Fibroblast of mammary gland (primary cell): Measurements from ENCODE around the gene GUCY1A1.
A peak's percentile ranks its signal among the peaks of the same experiment; 100 is the strongest.

ENCODE experiments used
- DNase-seq: peaks from one replicate; pipeline ENCODE4 v3.0.0-alpha.2; 2010; ENCODE audit warnings: low read depth
- H3K4me3 ChIP-seq: 2 replicates; pipeline ENCODE4 v1.5.1; 2011; ENCODE audit warnings: low read depth, mild to moderate bottlenecking, low read length, moderate library complexity; ENCODE audit not compliant: control insufficient read depth
- CTCF ChIP-seq: conservative IDR thresholded peaks from 2 replicates; pipeline ENCODE4 v1.5.1; 2011; ENCODE audit warnings: low read depth, low read length, inconsistent platforms; ENCODE audit not compliant: control insufficient read depth, insufficient read depth

Gene GUCY1A1

GRCh38 chr4:155707251-155707650, 40.6 kb downstream of the GUCY1A1 start:
- no peak for TF ChIP-seq CTCF
- H3K4me3 ChIP-seq: no peak overlapping the region
- DNase-seq: no peak

- no peak overlapping the region for H3K4me3 ChIP-seq
- TF ChIP-seq CTCF: no peak
- DNase-seq: no peak
These were observed 42.1 kb downstream of the GUCY1A1 start for GRCh38 chr4:155708782-155709181.

GRCh38 chr4:155709918-155710317, 43.3 kb downstream of the GUCY1A1 start:
- DNase-seq: no peak
- TF ChIP-seq CTCF: no peak

GRCh38 chr4:155711556-155711955, 44.9 kb downstream of the GUCY1A1 start:
- DNase-seq: no peak
- TF ChIP-seq CTCF: no peak

More at GRCh38 chr4:155709918-155710317, 43.3 kb downstream of the GUCY1A1 start:
- no peak overlapping the region for H3K4me3 ChIP-seq

GRCh38 chr4:155712846-155713245, 46.2 kb downstream of the GUCY1A1 start:
- TF ChIP-seq CTCF: no peak
- no peak overlapping the region for H3K4me3 ChIP-seq
- no peak for DNase-seq

More at GRCh38 chr4:155711556-155711955, 44.9 kb downstream of the GUCY1A1 start:
- no peak overlapping the region for H3K4me3 ChIP-seq

GRCh38 chr4:155713911-155714310, 47.3 kb downstream of the GUCY1A1 start:
- no peak for TF ChIP-seq CTCF
- no peak for DNase-seq
- no peak overlapping the region for H3K4me3 ChIP-seq

GRCh38 chr4:155722336-155722735, 55.7 kb downstream of the GUCY1A1 start:
- H3K4me3 ChIP-seq: no peak overlapping the region
- TF ChIP-seq CTCF: no peak
- peak; percentile 47 for DNase-seq
